T follicular helper cell (primary cell): ENCODE results near the gene RASAL2.
"Not testable (repeated sequence)": the region's sequence is repeated elsewhere in the genome, so short reads cannot be mapped to it uniquely, and the experiment has no call there.

Source experiments
- DNase-seq: peaks from one replicate; pipeline ENCODE4 v3.0.0-alpha.2; 2020; ENCODE audit warnings: low read depth

The RASAL2 gene

DNA sequence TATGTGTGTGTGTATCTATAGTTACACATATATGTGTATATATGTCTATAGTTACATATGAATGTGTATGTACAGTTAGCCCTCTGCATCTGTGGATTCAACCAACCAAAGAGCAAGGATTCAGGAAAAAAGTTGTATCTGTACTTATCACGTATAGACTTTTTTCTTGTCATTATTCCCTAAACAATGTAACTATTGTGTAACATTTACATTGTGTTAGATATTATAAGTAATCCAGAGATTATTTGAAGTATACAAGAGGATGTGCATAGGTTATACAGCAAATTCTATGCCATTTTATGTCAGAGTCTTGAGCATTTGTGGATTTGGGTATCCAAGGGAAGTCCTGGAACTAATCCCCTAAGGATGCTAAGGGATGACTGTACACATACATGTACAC, 71.3 kb downstream of the RASAL2 start:
- DNase-seq: no peak

DNA sequence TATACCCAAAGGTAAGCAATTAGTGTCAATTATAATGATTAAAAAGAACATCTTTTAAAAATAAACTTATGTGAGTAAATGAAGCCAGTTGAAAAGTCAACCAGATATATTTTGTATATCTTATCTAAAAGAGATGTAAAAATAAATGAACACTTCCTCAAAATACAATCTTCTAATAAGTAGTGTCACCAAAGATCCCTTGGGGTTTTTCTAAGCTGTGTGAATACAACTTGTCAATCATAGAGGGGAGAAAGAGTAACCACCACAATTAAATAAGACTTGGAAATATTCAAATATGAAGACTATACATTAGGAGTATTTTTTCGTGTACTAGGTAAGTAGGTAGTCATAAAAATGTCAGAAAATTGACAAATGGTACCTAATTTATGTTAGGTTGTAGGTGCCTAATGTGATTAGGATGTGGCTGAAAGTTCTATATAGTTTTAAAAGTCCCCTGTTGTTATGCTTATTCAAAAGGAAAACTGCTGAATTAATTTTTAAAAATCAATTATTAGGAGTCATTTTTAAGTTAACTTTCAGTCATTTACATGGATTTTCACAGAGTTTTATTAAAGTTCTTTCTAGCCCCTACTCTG, 72.6 kb downstream of the RASAL2 start:
- no peak for DNase-seq

GRCh38 chr1:178168536-178168935, 74.6 kb downstream of the RASAL2 start:
- DNase-seq: no peak

DNA sequence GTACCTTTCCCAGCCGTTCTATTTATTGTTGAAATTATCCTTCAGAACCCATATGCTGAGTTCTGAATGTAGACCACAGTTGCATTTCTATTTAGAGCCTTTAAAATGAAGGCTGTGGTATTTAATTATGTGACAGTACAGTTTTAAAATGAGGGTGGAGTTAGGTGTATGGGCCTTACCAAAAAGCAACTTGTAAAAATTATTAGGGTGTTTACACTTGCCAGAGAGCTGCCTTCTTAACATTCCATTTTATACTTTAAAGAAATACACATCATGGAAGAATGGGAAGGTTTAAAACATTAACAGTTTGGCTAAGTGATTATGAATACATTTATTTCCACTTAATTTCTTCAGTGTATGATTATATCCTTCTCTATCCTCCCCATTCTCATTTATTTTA, 75.7 kb downstream of the RASAL2 start:
- no peak for DNase-seq

GRCh38 chr1:178172939-178173338, 79.0 kb downstream of the RASAL2 start:
- DNase-seq: no peak

GRCh38 chr1:178174539-178174938, 80.6 kb downstream of the RASAL2 start:
- no peak for DNase-seq

GRCh38 chr1:178180405-178180804, 86.5 kb downstream of the RASAL2 start:
- DNase-seq: no peak

DNA sequence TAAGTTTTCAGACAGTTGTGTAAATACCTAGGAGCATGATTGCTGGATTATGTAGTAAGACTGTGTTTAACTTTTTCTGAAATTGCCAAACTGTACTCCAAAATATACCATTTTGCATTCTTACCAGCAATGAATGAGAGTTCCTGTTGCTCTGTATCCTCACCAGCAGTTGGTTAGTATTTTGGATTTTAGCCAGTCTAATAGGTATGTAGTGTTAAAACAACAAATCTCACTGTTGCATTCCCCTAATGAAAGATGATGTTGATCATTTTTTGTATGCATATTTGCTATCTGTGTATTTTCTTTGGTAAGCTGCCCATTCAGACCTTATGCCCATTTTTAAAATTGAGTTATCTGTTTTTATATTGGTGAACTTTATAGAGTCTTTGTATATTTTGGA, 89.9 kb downstream of the RASAL2 start:
- DNase-seq: no peak

DNA sequence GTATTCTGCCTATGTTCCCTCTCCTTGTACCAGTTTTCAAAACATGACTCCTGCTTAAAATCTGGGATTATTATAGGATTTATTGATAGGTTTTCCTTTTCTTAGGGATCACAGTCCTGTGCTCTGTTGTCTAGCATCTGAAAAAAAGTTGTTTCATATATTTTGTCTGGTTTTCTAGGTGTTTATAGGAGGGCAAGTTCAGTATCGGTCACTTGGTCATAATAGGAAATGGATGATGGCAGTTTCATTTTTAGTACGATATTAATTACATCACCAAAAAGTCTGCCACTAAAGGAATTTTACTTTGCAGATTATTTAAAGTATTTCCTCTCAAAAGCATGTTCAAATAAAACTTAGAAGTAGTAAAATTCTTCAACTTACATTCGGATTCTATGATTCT, 94.4 kb downstream of the RASAL2 start:
- DNase-seq: no peak

GRCh38 chr1:178189814-178190213, 95.9 kb downstream of the RASAL2 start:
- no peak for DNase-seq

- no peak for DNase-seq
Observed at GRCh38 chr1:178190881-178191280, 97.0 kb downstream of the RASAL2 start.

- no peak for DNase-seq
Observed at GRCh38 chr1:178192686-178193085, 98.8 kb downstream of the RASAL2 start.

DNA sequence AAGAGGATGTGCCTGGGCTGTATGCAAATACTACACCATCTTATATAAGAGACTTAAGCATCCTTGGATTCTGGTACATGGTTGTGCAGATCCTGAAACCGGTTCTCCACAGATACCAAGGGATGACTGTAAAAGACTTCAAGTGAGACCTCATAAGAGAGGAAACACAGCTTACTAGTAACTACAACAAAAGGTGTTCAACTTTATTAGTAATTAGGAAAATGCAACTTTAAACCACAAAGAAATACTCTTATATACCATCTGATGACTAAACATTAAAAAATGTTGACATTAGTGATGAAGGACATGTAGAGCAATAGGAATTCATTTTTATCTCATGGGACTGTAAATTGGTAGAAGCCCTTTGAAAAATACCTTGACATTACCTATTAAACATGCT, 102.7 kb downstream of the RASAL2 start:
- DNase-seq: no peak

DNA sequence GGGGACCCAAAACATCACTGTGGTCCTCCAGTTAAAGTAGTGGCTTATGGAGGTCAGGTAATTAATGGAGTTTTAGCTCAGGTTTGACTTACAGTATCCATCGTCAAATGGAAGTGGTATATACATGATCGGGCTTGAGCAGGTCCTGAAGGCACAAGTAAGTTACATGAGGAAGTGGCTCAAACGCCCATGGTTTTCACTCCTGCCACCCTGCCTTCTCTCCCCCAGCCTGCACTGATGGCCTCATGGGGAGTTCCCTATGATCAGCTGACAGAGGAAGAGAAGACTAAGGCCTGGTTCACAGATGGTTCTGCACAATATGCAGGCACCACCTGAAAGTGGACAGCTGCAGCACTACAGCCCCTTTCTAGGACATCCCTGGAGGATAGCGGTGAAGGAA, 108.2 kb downstream of the RASAL2 start:
- not testable (repeated sequence) for DNase-seq

GRCh38 chr1:178202546-178202945, 108.6 kb downstream of the RASAL2 start:
- DNase-seq: not testable (repeated sequence)

GRCh38 chr1:178208269-178208856, 114.5 kb downstream of the RASAL2 start:
- DNase-seq: not testable (repeated sequence)

GRCh38 chr1:178209935-178210334, 116.0 kb downstream of the RASAL2 start:
- no peak for DNase-seq

DNA sequence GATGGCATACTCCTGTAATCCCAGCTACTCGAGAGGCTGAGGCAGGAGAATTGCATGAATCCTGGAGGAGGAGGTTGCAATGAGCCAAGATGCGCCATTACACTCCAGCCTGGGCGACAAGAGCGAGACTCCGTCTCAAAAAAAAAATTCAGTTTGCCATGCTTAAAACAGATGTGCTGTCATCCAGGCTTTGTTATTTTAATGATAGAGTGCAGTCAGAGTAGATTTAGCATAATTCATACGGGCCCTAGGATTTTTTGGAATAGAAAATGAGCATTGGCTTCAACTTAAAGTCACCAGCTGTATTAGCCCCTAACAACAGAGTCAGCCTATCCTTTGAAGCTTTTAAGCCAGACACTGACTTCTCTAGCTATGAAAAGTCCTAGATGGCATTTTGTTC, 124.6 kb downstream of the RASAL2 start:
- DNase-seq: no peak

- DNase-seq: no peak
Observed at GRCh38 chr1:178220094-178220493, 126.2 kb downstream of the RASAL2 start.

GRCh38 chr1:178223289-178223688, 129.4 kb downstream of the RASAL2 start:
- DNase-seq: no peak

- no peak for DNase-seq
Observed at GRCh38 chr1:178224358-178224757, 130.5 kb downstream of the RASAL2 start.

DNA sequence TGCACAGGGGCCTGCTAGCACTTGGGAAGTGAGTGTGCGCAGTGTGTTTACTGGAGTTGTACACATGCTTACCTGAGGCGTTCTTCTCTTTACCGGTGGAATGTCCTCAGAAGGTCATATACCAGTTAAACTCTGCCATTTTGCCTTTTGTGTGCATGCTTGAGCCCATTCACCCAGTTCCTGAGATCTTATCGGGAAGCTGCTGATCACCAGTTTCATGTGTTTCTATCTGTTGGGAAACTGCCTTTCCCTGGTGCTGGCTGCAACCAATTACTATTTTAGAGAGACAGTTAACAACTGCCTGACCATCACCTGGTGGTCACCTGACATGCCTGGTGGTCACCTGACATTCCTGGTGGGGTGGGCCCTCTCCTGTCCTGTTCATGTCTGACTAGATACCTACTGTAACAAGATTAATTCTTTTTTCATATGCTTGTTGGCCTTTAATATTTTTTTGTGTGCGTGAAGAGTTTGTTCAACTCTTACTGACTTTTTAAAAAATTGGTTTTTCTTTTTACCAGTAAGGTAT, 137.0 kb downstream of the RASAL2 start:
- DNase-seq: no peak

DNA sequence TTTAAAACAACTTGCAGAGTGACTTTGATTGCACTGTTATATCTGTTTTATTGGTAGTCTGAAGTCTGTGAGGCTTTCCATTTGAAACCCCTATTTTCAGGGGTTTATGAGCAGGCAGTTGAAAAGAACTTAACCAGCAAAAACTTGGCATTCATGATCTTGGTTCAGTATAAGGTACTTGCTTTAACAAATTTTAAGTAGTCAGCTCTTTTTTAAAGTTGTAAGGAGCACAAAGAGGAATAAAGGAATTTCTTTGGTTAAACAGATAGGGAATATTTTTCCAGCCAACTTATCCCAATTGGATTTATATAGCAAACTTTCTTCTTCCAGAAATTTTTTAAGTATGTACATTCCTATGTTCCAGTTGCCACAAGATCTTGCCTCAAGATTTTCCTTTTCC, 138.2 kb downstream of the RASAL2 start:
- DNase-seq: no peak

DNA sequence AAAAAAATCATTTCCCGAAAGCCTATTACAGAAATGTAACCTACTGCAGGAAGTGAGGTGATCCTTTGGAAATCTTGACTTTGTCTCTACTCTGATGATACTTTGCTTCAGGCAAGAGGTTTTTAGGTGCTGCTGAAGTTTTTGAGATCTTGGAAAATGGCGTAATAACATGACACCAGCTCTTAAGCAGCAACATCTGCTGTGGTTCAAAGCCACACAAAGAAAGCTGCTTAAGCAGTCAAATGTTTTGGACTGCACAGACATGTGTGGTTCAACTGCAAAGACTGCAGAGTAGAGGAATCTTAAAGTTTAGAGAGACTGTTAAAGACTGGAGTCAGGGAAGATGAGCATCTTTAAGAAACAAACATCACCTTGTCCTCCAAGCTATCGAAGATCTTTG, 139.0 kb downstream of the RASAL2 start:
- DNase-seq: no peak
